Ishikawa (cell line): ENCODE data around the gene SMIM7.

Experiments
- CEBPB ChIP-seq: IDR thresholded peaks from 2 replicates; pipeline ENCODE4 v1.6.1; 2012
- CREB1 ChIP-seq: IDR thresholded peaks from 2 replicates; pipeline ENCODE4 v1.6.1; 2012; ENCODE audit warnings: low read depth
- EGR1 ChIP-seq: IDR thresholded peaks from 2 replicates; pipeline ENCODE4 v1.6.1; 2012
- EP300 ChIP-seq: IDR thresholded peaks from 2 replicates; pipeline ENCODE4 v1.6.1; 2012; ENCODE audit warnings: borderline replicate concordance
- FOXM1 ChIP-seq: IDR thresholded peaks from 2 replicates; pipeline ENCODE4 v1.6.1; 2012; ENCODE audit warnings: low read depth, borderline replicate concordance
- MAX ChIP-seq: IDR thresholded peaks from 2 replicates; pipeline ENCODE4 v1.6.1; 2012
- NFIC ChIP-seq: IDR thresholded peaks from 2 replicates; pipeline ENCODE4 v1.6.1; 2012
- RAD21 ChIP-seq: IDR thresholded peaks from 2 replicates; pipeline ENCODE4 v1.6.1; 2012; ENCODE audit warnings: low read depth
- REST ChIP-seq: IDR thresholded peaks from 2 replicates; pipeline ENCODE4 v1.6.1; 2012; ENCODE audit warnings: low read depth, mild to moderate bottlenecking
- TAF1 ChIP-seq: IDR thresholded peaks from 2 replicates; pipeline ENCODE4 v1.6.1; 2012; ENCODE audit warnings: low read depth, mild to moderate bottlenecking
- TCF12 ChIP-seq: IDR thresholded peaks from 2 replicates; pipeline ENCODE4 v1.6.1; 2012; ENCODE audit warnings: low read depth
- TEAD4 ChIP-seq: IDR thresholded peaks from 2 replicates; pipeline ENCODE4 v1.6.1; 2012
- USF1 ChIP-seq: IDR thresholded peaks from 2 replicates; pipeline ENCODE4 v1.6.1; 2012
- YY1 ChIP-seq: IDR thresholded peaks from 2 replicates; pipeline ENCODE4 v1.6.1; 2012; ENCODE audit warnings: low read depth
- ZBTB7A ChIP-seq: IDR thresholded peaks from 2 replicates; pipeline ENCODE4 v1.6.1; 2012; ENCODE audit warnings: low read depth

SMIM7 gene

GRCh38 chr19:16684216-16684615, 24.3 kb upstream of the SMIM7 start:
- no peak for TF ChIP-seq MAX
- TF ChIP-seq REST: no peak
- no peak for TF ChIP-seq NFIC
- no peak for TF ChIP-seq YY1
- TF ChIP-seq EGR1: no peak
- TF ChIP-seq TCF12: no peak
- TF ChIP-seq TEAD4: no peak
- no peak for TF ChIP-seq ZBTB7A
- no peak for TF ChIP-seq USF1
- TF ChIP-seq TAF1: no peak
- TF ChIP-seq FOXM1: no peak
- TF ChIP-seq EP300: no peak

GRCh38 chr19:16682539-16682938, 22.6 kb upstream of the SMIM7 start:
- TF ChIP-seq NFIC (no peak), FOXM1 (no peak)

GRCh38 chr19:16679811-16680210, 19.9 kb upstream of the SMIM7 start:
- TF ChIP-seq TEAD4 (no peak), CEBPB (no peak), NFIC (no peak), EGR1 (no peak), EP300 (no peak), FOXM1 (no peak), TAF1 (no peak)

GRCh38 chr19:16678498-16678897, 18.6 kb upstream of the SMIM7 start:
- TF ChIP-seq FOXM1 (no peak), RAD21 (no peak), EP300 (no peak), CEBPB (no peak), CREB1 (no peak), ZBTB7A (no peak), YY1 (no peak), USF1 (no peak), REST (no peak)

GRCh38 chr19:16677055-16677454, 17.1 kb upstream of the SMIM7 start:
- TF ChIP-seq EP300: no peak

- TF ChIP-seq CREB1: no peak
- TF ChIP-seq MAX: no peak
- no peak for TF ChIP-seq TEAD4
- no peak for TF ChIP-seq EGR1
- TF ChIP-seq NFIC: no peak
- no peak for TF ChIP-seq TAF1
- TF ChIP-seq RAD21: no peak
- no peak for TF ChIP-seq TCF12
- no peak for TF ChIP-seq USF1
- no peak for TF ChIP-seq REST
- TF ChIP-seq EP300: no peak
- no peak for TF ChIP-seq FOXM1
- no peak for TF ChIP-seq CEBPB
- no peak for TF ChIP-seq ZBTB7A
- TF ChIP-seq YY1: no peak
Measured at GRCh38 chr19:16676101-16676798, 16.3 kb upstream of the SMIM7 start.
